ENCODE measurements around the gene MYO6. TPM values are rescaled to one million over a fixed set of nuclear protein-coding genes. Genes with fewer than 3 reads are reported as not detected.

The MYO6 gene
- total RNA-seq, 1 donor from 2014 or later: 20.4 TPM

- Histone ChIP-seq H3K27me3 (no peaks in the 10 kb centered on the region), H3K27ac (no peak overlapping the region), H3K4me1 (no peaks in the 10 kb centered on the region), H3K9me3 (no peaks in the 10 kb centered on the region), H3K36me3 (peaks cover 0 to 8% of the 10 kb centered on the region in 2 donors), H3K4me3 (no peak overlapping the region)
- no peak for TF ChIP-seq CTCF (IDR thresholded peaks at IDR 0.05)
- no peak for TF ChIP-seq POLR2A (IDR thresholded peaks at IDR 0.05)
- TF ChIP-seq POLR2AphosphoS5 (IDR thresholded peaks at IDR 0.05; ENCODE audit: insufficient read depth in 1 of 2, low read depth in 1 of 2): no peak
- DNase-seq (ENCODE audit: extremely low spot score in 2 of 2): no peak
- intact Hi-C loops (cut with DNase I): no loop called here
These were observed 157.8 kb downstream of the MYO6 start for GRCh38 chr6:75906871-75907270.

GRCh38 chr6:75907444-75907843, 158.4 kb downstream of the MYO6 start:
- intact Hi-C loops (cut with DNase I): no loop called here
- TF ChIP-seq POLR2AphosphoS5 (IDR thresholded peaks at IDR 0.05; ENCODE audit: insufficient read depth in 1 of 2, low read depth in 1 of 2) (no peak), CTCF (IDR thresholded peaks at IDR 0.05) (no peak), POLR2A (IDR thresholded peaks at IDR 0.05) (no peak)
- Histone ChIP-seq H3K27ac (no peak overlapping the region), H3K36me3 (peaks cover 0 to 8% of the 10 kb centered on the region in 2 donors), H3K27me3 (no peaks in the 10 kb centered on the region), H3K9me3 (no peaks in the 10 kb centered on the region), H3K4me3 (no peak overlapping the region), H3K4me1 (no peaks in the 10 kb centered on the region)
- no peak for DNase-seq (ENCODE audit: extremely low spot score in 2 of 2)

- DNase-seq (ENCODE audit: extremely low spot score in 2 of 2): no peak
- Histone ChIP-seq H3K4me1 (no peaks in the 10 kb centered on the region), H3K36me3 (peaks cover 0 to 21% of the 10 kb centered on the region in 2 donors), H3K27ac (no peak overlapping the region), H3K27me3 (no peaks in the 10 kb centered on the region), H3K4me3 (no peak overlapping the region), H3K9me3 (no peaks in the 10 kb centered on the region)
- TF ChIP-seq POLR2A (IDR thresholded peaks at IDR 0.05) (no peak), POLR2AphosphoS5 (IDR thresholded peaks at IDR 0.05; ENCODE audit: insufficient read depth in 1 of 2, low read depth in 1 of 2) (no peak), CTCF (IDR thresholded peaks at IDR 0.05) (no peak)
- intact Hi-C loops (cut with DNase I): no loop called here
These were observed 164.0 kb downstream of the MYO6 start for GRCh38 chr6:75913040-75913439.

GRCh38 chr6:75922226-75922625, 173.2 kb downstream of the MYO6 start:
- Histone ChIP-seq H3K4me1 (no peaks in the 10 kb centered on the region), H3K27ac (no peak overlapping the region), H3K27me3 (no peaks in the 10 kb centered on the region), H3K4me3 (no peak overlapping the region), H3K9me3 (no peaks in the 10 kb centered on the region), H3K36me3 (peaks cover 0 to 7% of the 10 kb centered on the region in 2 donors)
- intact Hi-C loops (cut with DNase I): no loop called here
- no peak for DNase-seq (ENCODE audit: extremely low spot score in 2 of 2)
- TF ChIP-seq POLR2AphosphoS5 (IDR thresholded peaks at IDR 0.05; ENCODE audit: insufficient read depth in 1 of 2, low read depth in 1 of 2): no peak
- TF ChIP-seq POLR2A (IDR thresholded peaks at IDR 0.05): no peak
- no peak for TF ChIP-seq CTCF (IDR thresholded peaks at IDR 0.05)

- intact Hi-C loops (cut with DNase I): no loop called here
- Histone ChIP-seq H3K4me1 (no peaks in the 10 kb centered on the region), H3K27me3 (no peaks in the 10 kb centered on the region), H3K27ac (no peak overlapping the region), H3K36me3 (no peaks in the 10 kb centered on the region), H3K4me3 (no peak overlapping the region), H3K9me3 (no peaks in the 10 kb centered on the region)
- no peak for DNase-seq (ENCODE audit: extremely low spot score in 2 of 2)
- TF ChIP-seq POLR2AphosphoS5 (IDR thresholded peaks at IDR 0.05; ENCODE audit: insufficient read depth in 1 of 2, low read depth in 1 of 2): no peak
- TF ChIP-seq POLR2A (IDR thresholded peaks at IDR 0.05): no peak
- TF ChIP-seq CTCF (IDR thresholded peaks at IDR 0.05): no peak
These were observed 177.5 kb downstream of the MYO6 start for GRCh38 chr6:75926293-75927168.
